ENCODE results near the gene SLC29A4.
"Not testable (repeated sequence)": the region's sequence is repeated elsewhere in the genome, so short reads cannot be mapped to it uniquely, and the experiment has no call there.

The SLC29A4 gene

DNA sequence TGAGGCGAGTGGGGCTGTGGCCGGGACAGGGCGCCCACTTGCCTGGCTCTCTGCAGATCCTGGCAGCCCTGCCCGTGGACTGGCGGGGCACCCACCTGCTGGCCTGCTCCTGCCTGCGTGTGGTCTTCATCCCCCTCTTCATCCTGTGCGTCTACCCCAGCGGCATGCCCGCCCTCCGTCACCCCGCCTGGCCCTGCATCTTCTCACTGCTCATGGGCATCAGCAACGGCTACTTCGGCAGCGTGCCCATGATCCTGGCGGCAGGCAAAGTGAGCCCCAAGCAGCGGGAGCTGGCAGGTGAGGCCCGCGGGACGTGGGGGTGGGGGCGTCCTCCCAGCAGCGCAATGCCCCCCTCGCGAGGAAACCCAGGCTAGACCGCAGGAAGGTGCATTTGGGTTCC is 17.6 kb downstream of the SLC29A4 start:
- DNase-seq = no peak

- no peak for DNase-seq
Measured at GRCh38 chr7:5302577-5302976, 19.8 kb downstream of the SLC29A4 start.

DNA sequence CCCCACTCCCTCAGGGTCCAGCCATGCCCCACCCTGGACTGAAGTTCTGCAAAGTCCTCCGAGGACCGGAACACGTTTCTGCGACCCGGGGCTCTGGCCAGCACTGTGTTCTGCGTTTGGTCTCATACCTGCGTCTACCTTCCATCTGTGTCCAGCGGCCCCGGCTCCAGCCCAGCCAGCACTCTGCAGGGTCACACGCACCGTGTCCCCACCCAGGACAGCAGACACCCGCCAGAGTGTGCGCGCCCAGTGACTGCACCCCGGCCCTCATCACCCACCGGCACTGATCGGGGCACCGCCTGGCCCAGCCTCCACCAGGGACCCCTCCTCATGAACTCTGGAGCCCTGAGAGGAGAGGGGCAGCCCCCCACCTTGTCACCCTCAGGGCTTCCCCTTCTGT is 20.3 kb downstream of the SLC29A4 start:
- DNase-seq = no peak

DNA sequence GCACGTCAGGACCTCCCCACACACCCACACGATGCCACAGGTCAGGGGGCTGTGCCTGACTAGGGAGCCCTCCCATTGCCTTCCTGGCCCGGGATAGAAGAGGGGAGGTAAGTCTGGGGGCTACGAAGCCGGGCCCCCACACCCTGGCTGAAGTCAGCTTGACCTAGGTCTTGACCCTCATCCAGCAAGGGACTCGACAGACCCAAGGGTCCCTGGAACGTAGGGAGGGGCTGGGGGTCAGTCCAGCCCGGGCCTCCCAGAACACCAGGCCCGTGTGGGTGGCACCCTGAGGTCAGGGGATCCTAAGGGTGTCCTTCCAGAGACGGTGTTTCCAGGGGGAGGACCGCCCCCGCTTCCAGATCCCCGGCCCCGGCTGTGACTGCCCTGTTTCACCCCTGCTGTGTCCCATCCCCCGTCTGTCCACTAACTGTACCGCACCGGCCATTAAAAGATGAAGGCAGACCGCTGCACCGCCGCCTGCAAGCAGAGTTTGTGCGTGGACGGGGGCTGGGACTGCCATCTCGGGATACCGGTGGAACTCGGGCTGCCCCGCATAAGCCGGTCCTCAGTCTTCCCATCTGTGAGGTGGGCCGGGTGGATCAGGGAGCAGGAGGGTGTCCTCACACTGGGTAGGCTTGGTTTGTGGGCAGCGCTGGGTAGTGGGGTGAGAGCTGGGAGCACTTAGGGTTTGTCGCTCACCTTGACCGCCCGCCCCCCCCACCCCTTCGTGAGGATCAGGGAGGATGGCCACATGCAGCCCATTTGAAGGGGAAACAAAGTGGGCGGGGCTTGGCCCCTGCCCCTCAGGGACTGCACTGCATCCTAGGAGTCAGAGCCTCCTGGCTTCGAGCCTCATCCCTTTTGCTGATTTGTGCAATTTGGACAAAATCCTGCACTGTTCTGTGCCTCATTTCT is 21.1 kb downstream of the SLC29A4 start:
- no peak for DNase-seq

DNA sequence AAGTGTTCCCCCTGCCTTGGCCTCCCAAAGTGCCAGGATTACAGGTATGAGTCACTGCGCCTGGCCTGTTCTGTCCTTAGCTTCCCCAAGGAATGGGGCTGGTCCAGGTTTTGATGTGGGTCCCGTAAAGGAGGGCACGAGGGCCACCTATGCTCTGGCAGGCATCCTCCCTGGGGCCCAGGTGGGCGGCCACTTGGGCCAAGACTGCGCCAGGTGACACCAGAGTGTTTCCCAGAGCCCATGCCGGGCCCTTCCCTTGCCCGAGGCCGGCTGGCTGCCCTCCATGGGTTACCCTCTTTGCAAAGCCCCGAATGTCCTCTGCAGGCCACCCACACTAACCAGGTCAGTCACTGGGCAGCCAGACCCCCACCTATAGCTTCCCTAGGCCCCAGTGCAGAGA is 22.3 kb downstream of the SLC29A4 start:
- not testable (repeated sequence) for DNase-seq

DNA sequence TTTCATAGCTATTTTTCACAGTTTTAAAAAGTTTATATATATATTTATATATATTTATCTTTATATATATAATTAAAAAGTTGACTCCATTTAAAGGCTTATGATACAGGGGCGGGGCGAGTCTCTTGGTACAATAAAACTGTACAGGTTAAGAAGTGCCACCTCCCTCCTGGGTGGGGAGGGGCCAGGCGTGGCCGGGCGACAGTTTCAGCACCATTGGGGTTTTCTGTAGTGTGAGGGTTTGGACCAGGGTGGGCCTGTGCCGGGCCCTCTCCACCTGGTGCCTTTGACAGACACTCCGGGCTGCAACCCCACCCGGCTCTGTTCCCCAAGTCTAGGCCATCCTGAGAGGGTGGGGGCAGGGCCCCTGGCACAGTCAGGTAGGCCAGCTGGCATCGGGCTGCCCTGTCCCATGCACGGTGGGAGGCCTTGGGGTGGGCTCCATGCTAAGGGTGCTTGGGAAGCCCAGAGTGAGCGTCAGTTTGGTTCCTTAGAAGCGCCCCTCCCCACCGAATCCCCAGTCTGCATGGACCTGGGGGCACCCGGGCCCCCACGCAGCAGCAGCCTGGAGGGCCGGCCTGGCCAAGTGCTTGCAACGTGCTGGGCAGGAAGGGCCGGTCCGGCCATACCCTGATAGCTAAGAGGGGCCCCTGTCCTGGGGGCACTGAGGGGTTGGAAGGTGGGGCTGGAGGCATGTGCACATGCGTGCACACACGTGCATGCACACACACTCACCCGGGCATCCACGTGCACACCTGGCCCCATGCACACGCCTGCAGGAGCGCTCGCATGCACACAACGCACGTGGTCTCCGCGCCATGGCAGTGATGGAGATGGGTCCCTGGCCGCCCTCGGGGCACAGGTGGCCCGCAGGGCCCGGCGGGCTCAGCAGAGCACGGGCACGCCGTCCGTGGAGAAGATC is 24.7 kb downstream of the SLC29A4 start:
- DNase-seq = not testable (repeated sequence)

GRCh38 chr7:5309146-5309545 is 26.4 kb downstream of the SLC29A4 start:
- DNase-seq = no peak

DNA sequence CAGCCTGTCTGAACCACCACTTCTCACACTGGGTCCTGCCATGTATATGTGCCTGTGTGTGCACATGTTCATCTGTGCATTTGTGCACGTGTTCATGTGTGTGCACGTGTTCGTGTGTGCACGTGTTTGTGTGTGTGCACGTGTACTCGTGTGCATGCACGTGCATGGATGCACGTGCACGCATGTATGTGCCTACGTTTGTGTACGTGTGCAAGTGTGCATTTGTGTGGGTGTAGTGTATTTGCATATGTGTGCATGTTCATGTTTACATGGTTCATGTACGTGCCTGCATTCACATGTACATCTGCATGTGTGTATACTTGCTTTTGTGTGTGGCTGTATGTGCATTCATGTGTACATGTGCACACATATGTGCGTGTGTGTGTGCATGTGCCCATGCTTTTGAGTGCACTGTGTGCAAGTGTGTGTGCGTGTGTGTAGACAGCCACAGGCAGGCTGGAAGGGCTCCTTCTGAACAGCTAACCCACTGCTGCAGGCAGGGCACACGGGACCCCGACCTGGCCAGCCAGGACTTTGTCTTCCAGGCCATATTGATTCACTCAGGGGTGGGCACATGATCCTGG is 28.2 kb downstream of the SLC29A4 start:
- DNase-seq = no peak

DNA sequence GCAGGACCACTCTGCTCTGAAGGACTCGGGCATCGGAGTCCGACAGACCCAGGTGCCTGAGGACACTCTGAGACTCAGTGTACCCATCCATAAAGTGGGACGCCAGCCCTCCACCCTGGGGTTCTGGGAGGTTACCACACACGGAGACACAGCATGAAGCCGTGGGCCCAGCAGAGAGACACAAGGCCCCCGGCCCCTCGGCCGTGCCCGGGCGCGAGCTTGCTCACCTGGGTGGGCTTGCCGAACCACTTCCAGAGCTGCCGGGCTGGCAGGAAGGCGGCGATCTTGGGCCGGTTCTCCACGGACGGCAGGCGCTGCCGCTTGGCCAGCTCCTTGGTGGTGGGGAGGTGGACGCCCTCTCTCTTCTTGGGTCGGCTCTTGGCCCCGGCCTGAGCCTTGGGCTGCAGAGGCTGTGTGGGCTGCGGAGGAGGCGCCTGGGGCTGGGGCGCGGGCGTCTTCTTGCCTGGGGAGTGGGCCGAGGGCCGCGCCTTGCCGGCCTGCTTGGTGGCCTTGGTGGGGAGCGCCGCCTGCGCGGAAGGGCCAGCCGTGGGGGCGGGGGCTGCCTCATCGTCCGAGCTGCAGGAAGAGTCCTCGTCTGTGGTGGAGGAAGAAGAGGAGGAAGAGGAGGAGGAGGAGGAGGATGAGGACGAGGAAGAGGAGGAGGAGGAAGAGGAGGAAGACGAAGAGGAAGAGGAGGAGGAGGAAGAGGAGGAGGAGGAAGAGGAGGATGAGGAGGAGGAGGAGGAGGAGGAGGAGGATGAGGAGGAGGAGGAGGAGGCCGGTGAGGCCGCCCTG is 29.7 kb downstream of the SLC29A4 start:
- DNase-seq = not testable (repeated sequence)

DNA sequence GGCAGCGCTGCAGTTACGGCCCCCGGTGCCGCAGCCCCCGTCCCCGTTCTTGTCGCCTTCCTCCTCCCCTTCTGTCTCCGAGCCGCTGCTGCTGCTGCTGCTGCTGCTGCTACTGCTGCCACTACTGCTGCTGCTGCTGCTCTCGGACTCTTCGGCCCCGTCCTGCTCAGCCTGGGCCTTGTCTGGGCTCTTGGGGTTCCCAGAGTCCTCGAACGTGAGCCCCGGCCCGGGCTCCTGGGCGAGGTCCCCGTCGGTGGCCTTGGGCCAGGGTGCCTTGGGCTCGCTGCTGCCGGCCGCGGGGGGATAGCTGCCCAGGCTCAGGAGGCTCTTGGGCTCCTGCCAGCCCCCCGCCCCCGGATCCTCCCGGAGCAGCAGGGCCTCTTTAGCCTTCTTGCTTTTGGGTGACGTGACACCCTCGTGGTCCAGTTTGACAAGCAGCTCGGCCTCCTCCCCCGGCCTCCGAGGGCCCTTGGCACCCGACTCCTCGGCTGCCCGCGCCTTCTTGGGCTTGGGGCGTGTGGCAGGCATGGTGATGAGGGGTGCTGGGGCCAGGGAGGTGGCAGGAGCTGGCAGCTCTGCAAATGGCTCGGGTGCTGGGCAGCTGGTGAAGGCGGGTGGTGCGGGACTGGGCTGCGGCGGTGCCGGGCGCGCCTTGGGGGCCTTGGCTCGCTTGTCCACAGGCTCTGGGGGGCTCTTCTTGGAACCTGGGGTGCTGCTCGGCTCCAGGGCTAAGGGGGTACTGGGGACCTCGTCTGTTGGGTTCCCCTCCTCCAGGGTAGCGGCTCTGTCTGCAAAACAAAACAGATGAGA is 30.5 kb downstream of the SLC29A4 start:
- DNase-seq = not testable (repeated sequence)

DNA sequence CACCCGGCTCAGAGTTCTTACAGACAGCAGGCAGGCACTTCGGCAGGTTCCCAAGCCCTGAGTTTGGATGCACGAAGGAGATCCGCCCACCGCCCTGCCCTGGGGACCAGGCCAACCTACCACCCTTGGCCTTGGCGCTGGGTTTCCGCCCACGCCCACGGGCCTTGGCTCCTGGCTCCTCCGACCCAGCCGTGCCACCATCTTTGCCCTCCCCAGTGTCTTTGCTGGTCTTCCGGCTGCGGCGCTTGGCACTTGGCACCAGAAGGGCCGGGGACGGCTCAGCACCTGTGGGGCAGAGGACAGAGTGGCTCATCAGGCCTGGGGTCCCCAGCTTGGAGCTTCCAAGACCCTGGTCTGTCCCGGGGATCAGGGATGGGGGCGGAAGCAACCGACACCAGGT is 32.1 kb downstream of the SLC29A4 start:
- no peak for DNase-seq

DNA sequence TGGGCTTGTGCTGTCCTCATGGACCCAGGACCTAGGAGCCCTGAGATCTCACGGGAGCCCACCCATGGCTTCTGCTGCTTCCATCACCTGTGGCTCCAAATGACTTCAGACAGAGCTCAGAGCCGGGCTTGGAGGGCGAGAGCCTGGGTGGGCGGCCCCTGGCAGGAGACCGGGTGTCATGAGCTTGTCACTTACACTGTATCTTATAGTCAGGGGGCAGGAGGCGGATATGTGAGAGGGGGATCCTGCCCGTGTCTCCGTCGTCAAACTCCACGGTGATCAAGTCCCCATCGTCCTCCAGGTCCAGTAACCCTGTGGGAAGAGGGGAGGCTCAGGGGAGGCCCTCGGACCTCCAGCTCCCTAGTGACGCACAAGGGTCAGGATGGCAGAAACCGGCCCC is 33.0 kb downstream of the SLC29A4 start:
- DNase-seq = no peak

GRCh38 chr7:5318613-5319012 is 35.9 kb downstream of the SLC29A4 start:
- not testable (repeated sequence) for DNase-seq

DNA sequence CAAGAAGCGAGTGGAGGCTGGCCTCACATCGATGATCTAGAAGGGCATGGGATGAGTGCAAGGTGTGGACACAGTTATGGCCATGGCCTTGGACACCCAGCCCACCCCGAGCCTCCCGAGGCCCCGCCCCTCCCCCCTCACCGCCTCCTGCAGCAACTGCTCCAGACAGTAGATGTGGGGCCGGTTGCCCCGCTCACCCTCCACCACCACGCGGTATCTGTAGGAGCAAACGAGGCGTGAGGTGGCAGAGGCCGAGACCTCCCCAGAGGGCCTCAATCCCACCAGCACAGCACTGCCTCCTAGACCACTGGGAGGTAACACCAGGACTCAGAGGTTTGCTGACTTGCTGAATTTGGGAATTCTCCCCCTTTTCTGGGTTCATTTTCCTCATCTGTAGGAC is 37.6 kb downstream of the SLC29A4 start:
- DNase-seq = no peak

DNA sequence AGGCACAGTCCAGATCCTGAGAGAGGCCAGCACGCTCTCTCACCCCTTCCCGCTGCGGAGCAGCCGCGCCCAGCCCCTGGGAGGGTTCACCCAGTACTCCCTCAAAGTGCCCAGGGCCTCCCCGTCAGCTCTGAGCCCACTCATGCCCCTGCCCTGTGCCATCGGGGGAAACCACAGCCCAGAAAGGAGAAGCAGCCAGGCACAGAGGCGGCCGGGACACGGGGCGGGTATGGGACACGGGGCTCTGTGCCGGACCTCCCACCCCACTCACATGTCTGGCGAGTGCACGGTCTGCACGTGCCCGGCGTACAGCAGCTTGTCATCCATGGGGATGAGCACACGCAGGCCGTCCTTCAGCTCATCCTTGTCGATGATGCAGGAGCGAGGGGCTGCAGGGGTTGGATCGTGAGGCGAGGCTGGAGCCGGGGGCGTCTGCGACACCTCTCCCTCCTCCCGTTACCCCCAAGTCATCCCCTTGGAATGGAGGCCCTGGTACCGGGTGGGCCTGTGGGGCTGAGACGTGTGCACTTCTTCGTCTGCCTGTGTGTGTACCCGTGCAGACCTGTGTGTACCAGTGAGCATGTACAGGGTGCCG is 38.2 kb downstream of the SLC29A4 start:
- no peak for DNase-seq

GRCh38 chr7:5322621-5323410 is 40.1 kb downstream of the SLC29A4 start:
- DNase-seq = no peak

DNA sequence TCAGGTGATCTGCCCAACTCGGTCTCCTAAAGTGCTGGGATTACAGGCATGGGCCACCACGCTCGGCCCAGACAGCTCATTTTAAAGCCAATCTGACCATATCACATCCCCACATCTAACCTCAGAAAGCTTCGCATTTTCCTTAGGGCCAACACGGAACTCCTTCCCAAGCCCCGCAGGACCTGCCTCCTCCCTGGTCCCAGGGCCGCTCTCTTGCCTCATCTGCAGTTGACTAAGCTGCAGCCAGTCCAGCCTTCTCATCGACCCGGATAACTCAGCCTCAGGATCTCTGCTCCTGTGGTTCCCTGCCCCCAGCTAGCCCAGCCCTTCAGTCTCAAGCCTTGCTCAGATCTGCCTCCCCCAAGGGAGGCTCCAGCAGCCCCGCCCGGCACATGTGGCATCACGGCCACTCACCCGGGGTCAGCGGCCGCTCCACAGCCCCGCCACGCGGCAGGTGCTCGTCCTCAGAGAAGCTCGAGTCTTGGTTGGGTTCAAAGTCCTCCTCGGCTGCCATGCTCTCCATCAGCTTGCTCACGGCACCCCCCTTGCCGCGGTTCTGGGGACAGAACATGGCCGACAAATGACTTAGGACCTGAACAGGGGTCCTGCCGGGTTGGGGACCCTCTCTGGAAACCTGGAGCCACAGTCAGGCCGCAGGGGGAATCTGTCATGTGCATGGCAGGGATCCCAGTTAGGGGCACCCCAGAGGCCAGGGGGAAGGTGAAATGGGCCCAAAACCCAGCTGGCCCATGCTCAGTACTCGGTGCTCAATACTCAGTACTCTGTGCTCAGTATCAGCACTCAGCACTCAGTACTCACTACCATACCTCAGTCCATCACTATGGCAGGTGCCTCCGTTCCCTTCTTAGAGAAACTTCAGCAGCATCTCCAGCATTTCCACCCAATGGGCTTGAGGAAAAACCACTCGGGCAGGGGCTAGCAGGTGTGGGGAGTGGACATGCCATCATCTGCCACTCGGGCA is 41.3 kb downstream of the SLC29A4 start:
- DNase-seq = not testable (repeated sequence)

DNA sequence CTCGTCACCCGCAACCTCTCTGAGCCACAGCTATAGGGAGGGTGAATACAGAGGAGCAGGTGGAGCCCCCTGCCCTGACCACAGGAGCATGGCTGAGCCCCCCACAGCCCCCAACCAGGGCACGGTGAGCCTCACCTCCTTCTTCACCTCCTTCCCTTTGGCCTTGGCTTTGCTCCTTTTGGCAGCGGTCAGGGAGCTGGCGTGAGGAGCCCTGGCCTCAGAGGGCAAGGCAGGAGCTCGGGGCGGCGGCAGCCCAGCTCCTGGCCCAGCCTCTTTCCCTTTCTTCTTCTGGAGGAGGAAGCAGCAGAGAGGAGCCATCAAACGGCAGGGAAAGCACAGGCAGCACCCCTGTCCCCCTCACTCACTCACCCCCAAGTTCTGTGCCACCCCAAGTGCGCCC is 42.2 kb downstream of the SLC29A4 start:
- DNase-seq = no peak

- DNase-seq = no peak
Measured at GRCh38 chr7:5330288-5330687, 47.5 kb downstream of the SLC29A4 start.
